Uterine smooth muscle cell (primary cell): ENCODE data around the gene ZNF610. TPM values are rescaled to one million over a fixed set of nuclear protein-coding genes. Genes with fewer than 3 reads are reported as not detected.

Experiments used
- total RNA-seq: library from RNA; depleted of rRNA; stranded (reverse); fragments of >200 nt; gene quantifications from 2 replicates; pipeline ENCODE4 v1.2.3, GENCODE V29; 2014

The ZNF610 gene
- 1.00 and 2.7 TPM in 2 replicates for total RNA-seq

DNA sequence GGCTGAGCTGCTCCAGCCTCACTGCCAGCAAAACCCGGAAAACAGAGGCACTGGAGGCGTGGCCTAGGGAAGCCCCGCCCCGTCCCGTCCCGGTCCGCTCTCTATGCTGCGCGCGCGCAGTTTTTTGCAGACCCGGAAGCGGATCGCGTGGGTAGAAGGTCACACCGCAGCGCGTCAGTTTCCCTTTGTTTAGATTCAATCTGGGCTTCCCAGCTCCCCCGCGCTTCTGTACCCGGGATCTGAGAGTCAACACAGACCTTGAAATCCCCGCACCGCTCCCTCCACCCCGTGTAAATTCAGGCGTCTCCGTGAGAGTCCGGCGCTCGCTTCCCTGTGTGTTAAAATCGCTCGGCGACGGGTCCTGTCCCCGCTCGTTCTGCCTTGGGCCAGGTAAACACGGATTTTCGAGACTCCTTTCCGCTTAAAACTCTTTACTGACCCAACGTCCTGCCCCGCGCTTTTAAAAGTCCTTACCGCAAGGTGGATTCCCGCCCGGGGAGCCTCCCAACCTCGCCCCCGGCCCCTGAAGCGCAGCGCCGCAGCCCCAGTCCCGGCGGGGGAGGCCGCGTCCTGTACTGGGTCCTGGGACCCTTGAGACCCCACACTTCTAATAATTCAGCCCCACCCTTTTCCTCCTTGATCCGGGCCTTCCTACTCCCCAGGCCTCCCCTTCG, at the start of gene ZNF610:
ZNF610 (plus strand) TSS at position 127 of the 674 bp plus-strand sequence. CDS start 12,930 bp downstream, outside the sequence.

DNA sequence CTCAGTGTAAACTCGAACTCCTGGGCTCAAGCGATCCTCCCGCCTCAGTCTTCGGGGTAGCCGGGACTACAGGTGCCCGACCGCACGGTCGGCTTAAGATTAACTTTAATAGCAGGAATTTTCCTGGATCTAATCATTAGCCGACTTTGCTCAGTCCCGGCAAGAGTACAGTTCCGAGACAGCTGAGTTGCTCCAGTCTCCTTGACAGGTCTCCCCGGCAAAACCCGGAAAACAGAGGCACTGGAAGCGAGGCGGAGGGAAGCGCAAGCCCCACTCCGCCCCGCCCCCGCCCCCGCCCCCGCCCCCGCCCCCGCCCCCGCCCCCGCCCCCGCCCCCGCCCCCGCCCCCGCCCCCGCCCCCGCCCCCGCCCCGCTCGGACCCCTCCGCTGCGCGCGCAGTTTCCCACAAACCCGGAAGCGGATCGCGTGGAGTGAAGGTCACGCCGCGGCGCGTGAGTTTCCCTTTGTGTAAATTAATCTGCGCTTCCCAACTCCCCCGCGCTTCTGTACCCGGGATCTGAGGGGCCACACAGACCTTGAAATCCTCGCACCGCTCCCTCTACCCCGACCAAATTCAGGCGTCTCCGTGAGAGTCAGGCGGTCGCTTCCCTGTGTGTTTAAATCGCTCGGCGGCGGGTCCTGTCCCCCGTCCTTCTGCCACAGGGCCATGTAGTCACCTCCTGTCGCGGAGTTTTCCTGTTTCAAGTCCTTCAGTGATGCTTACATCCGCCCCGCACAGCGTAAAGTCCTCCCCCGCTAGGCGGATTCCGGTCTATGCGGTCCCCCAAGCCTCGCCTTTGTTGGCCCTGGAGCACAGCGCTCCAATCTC, 39.1 kb upstream of the ZNF610 start, which contains the start of gene ZNF480:
ZNF480 (plus strand) TSS at position 397 of the 828 bp plus-strand sequence. CDS start 3,244 bp downstream, outside the sequence.

DNA sequence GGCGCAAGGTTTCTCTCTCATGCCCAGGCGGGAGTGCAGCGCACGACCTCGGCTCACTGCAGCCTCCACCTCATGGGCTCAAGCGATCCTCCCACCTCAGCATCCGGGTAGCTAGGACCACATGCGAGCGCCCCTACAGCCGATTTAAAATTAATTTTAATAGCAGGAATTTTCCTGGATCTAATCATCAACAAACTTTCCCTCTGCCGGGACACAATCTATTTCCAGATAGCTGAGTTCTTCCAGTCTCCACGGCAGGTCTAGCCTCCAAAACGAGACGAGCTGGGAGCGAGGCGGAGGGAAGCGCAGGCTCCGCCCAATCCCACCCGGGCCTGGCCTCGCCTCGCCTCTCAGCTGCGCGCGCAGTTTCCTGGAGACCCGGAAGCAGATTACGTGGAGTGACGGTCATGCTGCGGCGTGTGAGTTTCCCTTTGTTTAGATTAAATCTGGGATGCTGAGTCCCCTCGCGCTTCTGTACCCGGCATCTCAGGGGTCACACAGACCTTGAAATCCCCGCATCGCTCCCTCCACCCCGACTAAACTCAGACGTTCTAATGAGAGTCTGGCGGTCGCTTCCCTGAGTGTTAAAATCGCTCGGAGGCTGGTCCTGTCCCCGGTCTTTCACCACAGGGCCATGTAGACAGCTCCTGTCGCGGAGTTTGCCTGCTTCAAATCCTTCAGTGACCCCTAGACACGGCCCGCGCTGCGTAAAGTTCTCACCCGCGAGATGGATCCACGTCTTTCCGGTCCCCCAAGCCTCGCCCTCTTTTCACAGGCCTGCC, 33.7 kb downstream of the ZNF610 start, which contains the start of gene ZNF880:
ZNF880 (plus strand) TSS at position 365 of the 782 bp plus-strand sequence; CDS start at position 408, 43 bp downstream.

GRCh38 chr19:52397310-52398080, 61.5 kb downstream of the ZNF610 start, which contains the start of gene ZNF528:
TSS of gene ZNF528 (plus strand) at chr19:52397849. CDS start at chr19:52402014, 4,165 bp downstream.

Other genes starting within 250 kb of the ZNF610 start
- 20.9 and 30.6 TPM in 2 replicates for gene ZNF841, start 240.5 kb upstream of the ZNF610 start, total RNA-seq
- gene ZNF616, start 196.3 kb upstream of the ZNF610 start, total RNA-seq: 9.1 and 11.4 TPM in 2 replicates
- 4.2 and 7.9 TPM in 2 replicates for gene ZNF836, start 164.6 kb upstream of the ZNF610 start, total RNA-seq
- gene PPP2R1A, start 146.2 kb upstream of the ZNF610 start, total RNA-seq: 178 and 179 TPM in 2 replicates
- gene ZNF766, start 66.7 kb upstream of the ZNF610 start, total RNA-seq: 11.4 and 14.2 TPM in 2 replicates
- 4.5 and 6.0 TPM in 2 replicates for gene ZNF480, start 39.1 kb upstream of the ZNF610 start, total RNA-seq
- gene ZNF880, start 33.7 kb downstream of the ZNF610 start, total RNA-seq: 23.8 and 28.4 TPM in 2 replicates
- 18.4 and 24.2 TPM in 2 replicates for gene ZNF528, start 61.6 kb downstream of the ZNF610 start, total RNA-seq
- gene ZNF534, start 92.9 kb downstream of the ZNF610 start, total RNA-seq: 0.25 TPM in 1 of 2 replicates, not detected in the other
- gene ZNF578, start 117.3 kb downstream of the ZNF610 start, total RNA-seq: 2.8 and 3.5 TPM in 2 replicates
- gene ZNF808, start 191.4 kb downstream of the ZNF610 start, total RNA-seq: 17.9 and 28.0 TPM in 2 replicates
- gene ZNF701, start 234.0 kb downstream of the ZNF610 start, total RNA-seq: 14.6 and 16.7 TPM in 2 replicates